GM18858 (cell line): Measurements from ENCODE around the gene POLR3H.

Source experiments
- ATAC-seq: cut with Tn5 transposase; IDR thresholded peaks from one replicate; pipeline ENCODE4 v1.9.1; 2021; ENCODE audit not compliant: unreplicated experiment

Gene POLR3H

DNA sequence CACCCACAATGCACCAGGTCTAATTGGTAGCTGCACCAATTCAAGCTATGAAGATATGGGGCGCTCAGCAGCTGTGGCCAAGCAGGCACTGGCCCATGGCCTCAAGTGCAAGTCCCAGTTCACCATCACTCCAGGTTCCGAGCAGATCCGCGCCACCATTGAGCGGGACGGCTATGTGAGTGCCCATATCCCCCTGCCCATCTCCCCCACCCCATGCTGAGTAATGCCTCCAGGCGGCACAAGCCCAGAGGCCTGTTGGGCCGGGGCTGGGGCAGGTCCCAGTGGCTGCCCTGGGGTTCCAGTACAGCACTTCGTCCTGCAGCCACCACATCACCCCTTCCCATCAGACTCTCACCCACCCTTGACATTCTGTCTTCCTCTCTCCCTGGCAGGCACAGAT is 21.5 kb downstream of the POLR3H start:
- ATAC-seq, result no peak

DNA sequence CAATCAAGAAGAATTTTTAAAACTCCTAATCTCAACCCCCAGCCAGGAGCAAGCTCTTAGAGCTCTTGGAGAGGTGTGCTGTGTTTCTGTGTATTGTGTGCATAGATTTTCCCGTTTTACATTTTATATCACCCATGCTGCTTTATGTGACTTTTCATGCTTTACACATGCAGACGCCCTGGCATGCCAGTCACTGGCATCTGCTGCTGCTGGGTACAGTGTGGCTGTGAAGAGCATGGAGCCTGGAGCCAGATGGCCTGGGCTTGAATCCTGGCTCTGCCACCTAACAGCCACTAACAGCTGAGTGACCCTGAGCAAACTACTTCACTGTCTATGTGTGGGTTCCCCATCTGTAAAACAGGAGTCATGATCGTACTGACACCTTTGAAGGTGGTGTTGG is 23.1 kb downstream of the POLR3H start:
- no peak for ATAC-seq

DNA sequence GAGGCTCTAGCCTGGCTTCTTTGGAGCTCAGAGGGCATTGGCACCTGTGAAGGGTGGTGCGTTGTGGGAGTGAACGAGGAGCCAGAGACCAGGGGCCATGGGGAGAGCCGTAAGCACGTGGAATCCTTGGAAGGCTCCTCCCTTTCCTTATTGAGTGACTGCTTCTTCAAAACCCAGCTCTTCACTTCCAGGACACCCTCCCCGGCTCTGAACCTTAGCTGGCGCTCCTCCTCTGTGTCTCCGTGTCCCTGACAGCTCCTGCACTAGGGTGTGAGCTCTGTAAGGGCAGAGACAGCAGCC is 26.3 kb downstream of the POLR3H start:
- ATAC-seq, result no peak

DNA sequence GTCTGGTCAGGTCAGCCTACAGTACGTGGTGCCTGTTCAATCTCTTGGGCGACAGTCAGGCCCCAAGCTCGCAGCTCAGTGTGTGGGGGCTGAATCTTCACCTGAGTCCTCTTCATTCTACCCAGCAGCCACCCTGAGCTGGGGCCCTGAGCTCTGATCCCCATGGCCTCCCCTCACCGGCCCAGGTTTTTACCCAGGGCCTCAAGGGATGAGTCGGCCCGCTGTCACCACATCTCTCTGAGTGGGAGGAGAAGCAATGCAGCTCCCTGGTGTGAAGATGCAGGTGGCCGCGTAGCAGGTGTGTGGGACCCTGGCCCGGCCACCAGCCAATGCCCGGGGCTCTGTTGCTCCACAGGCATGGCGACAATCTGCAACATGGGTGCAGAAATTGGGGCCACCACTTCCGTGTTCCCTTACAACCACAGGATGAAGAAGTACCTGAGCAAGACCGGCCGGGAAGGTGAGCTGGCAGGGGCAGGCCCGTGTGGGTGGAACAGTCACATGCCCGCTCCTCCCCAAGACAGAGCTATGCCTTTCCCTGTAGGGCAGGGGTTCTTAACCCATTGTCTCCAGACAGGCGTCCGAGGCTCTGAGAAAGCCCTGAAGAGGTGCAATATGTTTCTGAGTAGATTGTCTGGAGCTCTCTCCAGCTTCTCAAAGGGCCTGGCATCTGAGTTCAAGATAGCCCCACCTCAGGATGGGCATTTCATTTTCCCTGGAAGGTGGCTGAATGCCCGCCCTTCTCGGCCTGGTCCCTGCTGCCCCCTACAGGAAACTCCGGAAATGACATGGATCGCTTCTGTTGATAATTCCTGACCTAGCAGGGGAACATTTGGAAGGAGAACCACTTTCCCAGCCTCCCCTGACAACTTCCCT is 26.9 kb downstream of the POLR3H start:
- no peak for ATAC-seq

DNA sequence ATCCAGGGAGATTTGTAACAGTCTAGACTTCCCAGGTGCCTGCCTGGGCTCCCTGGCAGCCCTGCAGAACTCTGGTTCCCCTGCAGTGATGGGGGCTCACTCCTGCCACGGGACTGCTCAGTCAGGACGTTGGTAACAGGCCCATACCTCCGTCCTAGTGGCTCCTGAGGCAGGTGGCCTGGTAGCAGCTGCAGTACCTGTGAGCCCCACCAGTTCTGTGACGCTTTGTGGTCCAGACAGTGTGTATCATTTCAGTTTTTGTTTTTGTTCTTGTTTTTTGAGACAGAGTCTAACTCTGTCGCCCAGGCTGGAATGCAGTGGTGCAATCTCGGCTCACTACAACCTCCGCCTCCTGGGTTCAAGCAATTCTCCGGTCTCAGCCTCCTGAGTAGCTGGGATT is 27.8 kb downstream of the POLR3H start:
- ATAC-seq, result no peak

DNA sequence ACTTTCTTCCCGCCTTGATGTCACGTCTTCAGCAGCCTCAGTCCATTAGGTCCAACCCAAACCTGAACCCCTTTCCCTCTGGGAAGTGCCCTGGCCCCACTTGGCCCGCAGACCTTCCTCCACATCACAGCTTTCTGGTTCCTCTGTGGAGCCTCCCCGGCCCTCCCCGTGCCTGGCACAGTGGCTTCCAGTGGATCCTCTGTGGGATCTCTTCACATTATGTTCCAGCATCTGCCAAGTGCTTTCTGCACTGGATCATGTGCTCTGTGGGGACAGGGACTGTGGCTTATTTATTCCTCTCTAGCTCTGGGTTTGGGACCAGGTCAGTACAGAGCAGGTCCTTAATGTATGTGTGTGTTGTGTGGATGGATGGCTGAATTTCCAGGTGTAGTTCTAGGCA is 30.9 kb downstream of the POLR3H start:
- no peak for ATAC-seq

DNA sequence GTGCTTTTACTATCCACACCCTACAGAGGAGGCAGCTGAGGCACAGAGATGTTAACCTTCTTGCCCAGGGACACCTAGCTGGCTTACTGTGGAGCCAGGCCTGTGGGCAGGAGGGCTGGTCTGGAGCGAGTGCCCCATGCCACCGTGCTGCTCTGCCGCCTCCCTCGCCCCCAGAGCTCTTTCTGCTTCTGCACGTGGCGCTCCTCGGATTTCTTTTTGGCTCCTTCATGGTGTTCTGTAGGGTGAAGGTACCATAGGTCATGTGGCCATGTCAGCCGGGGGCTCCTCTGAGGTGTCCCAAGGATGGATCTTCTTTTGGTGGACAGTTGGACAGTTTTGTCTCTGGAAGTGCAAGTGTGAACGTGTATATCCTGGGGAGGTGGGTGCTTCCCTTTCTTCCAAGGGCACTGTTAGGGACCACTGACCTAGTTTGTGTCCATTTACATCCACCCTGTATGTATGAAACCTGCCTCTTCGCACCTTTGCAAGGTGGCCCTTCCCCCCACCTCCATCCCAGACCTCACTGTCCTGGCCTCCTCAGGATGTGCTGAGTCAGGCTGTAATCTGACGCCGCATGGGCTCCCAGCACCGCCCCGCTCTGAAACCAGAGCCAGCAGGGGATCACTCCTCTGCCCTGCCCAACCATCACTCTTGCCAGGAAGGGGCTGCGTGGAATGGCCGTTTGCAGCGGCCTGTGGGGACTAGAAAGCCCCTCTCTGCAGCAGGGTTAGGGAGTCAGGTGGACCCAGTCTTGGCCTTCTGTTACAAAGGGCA is 31.7 kb downstream of the POLR3H start:
- ATAC-seq, result no peak

DNA sequence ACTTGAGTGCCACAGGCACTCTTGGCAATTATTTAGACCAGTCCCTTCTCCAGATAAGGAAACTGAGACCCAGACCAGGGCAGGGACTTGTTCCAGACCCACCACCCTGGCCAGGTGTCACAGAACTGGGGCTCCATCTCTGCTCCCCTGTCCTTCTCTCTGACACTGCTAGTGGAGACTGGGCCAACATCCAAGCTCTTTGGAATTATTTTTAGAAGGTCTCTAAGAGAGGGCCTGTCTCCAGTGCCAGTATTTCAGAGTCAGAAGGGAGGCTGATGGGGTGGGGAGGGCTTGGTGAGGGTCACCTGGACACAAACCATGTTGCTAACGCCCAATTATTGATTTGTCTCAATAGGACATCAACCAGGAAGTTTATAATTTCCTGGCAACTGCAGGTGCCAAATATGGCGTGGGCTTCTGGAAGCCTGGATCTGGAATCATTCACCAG is 32.7 kb downstream of the POLR3H start:
- no peak for ATAC-seq

DNA sequence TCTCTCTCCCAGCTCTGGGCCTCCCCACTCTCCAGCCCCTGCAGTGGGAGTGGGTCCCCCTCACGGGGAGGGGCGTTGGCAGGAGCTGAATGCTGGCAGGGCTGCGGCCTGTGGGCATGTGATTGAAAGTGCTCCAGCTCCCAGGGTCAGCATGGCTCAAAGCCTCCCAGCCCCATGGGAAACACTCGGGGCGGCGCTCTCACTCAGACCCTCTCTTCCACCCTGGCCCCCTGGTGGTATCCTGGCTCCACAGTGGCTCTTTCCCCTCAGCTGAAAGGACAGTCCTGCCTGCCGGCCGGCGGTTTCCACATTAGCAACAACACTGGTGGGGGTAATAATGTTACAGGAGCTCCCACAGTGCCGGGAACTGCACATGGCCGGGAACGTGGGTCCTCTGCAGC is 35.5 kb downstream of the POLR3H start:
- no peak for ATAC-seq

DNA sequence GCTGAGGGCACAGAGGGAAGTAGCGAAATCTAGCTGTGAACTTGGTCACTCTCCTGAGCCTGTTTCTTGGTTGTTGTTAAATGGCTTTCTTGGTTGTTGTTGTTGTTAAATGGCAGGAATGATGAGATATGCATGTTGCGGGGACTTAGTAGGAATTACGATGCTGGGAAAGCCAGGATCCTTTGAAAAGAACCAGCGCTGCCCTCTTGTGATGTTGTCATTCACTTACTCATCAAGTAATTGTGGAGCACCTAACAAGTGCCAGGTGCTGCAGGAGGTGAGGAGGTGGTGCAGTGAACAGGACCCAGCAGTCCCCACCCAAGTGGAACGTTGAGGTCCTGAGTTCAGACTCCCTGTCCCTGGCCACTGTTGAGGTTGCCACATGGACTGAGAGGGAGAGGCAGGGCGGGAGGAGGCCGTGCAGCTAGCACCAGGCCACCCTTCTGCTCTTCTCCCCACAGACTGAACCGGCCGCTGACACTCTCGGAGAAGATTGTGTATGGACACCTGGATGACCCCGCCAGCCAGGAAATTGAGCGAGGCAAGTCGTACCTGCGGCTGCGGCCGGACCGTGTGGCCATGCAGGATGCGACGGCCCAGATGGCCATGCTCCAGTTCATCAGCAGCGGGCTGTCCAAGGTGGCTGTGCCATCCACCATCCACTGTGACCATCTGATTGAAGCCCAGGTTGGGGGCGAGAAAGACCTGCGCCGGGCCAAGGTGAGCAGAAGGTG is 36.8 kb downstream of the POLR3H start:
- no peak for ATAC-seq

DNA sequence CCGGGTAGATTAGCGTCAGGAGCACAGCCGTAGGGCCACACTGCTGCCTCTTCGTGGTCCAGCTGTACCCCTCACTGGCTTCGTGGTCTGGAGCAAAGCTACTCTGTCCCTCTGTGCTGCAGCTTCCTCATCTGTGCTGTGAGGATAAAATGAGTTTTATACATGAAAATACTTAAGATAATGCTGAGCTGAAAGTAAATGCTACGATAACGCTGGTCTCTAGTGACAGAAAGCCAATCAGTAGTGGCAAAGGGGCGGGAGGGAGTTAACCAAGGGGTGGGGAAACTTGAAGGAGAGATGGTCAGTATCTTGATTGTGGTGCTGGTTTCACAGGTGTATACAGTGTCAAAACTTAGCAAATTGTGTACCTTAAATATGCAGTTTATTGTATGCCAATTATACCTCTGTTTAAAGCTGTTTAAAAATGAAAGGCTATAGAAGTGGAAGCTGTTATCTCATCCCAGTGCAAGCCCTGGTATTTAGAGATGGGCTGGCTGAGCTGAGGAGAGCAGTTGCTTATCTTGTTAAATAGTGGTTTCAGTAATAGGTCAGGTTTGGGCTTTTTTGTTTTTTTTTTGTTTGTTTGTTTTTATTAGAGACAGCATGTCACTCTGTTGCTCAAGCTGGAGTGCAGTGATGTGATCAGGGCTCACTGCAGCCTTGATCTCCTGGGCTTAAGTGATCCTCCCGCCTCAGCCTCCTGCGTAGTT is 38.6 kb downstream of the POLR3H start:
- no peak for ATAC-seq

DNA sequence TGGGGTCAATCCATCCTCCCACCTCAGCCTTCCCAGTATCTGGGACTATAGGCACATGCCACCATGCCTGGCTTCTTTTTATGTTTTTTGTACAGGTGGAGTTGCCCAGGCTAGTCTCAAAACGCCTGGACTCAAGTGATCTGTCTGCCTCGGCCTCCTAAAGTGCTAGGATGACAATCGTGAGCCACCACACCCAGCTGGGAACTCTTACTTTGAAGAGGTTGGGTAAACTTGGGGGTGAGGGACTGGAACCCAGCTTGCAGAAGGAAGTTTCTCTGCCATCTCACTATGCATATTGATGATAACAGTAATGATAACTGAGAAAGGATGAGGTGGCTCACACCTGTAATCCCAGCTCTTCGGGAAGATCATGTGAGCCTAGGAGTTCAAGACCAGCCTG is 39.5 kb downstream of the POLR3H start:
- no peak for ATAC-seq

DNA sequence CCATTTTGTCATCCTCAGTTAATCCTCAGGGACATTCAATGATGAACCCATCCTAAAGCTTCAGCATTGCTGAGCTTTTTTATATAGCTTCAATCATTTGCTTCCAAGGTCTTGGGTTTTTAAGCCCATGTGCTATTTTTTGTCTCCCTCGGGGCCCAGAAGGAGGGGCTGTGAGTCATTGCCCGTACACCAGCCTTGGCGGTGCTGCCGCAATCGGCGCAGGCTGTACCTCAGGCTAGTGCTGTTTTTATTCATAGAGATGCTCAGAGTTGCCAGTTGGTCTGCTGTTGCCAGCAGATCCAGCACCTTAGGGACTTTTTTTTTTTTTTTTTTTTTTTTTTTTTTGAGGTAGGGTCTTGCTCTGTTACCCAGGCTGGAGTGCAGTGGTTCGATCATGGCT is 39.9 kb downstream of the POLR3H start:
- ATAC-seq, result no peak

DNA sequence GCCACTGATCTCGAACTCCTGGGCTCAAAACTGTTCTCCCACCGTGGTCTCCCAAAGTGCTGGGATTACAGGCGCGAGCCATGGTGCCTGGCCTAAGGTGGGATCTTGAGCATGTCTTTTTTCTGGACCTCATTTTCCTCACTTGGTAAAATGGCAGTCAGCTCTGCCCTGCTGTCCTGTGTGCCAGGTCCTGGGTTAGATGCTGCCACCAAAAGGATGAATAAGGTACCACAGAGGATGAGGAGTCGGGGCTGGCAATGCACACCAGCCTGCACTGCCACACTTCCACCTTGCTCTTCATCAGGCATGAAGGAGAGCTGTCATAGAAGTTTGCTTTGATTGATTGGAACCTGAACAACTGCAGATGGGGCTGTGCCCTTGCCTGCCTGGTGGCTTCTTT is 43.1 kb downstream of the POLR3H start:
- ATAC-seq, result no peak

DNA sequence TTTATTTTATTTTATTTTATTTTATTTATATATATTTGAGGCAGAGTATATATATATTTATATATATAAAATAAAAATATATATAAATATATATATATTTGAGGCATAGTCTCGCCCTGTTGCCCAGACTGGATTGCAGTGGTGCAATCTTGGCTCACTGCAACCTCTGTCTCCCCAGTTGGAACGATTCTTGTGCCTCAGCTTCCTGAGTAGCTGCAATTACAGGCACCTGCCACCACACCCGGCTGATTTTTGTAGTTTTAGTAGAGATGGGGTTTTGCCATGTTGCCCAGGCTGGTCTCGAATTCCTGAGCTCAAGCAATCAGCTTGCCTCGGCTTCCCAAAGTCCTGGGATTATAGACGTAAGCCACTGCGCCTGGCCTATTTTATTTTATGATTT is 44.0 kb downstream of the POLR3H start:
- no peak for ATAC-seq

DNA sequence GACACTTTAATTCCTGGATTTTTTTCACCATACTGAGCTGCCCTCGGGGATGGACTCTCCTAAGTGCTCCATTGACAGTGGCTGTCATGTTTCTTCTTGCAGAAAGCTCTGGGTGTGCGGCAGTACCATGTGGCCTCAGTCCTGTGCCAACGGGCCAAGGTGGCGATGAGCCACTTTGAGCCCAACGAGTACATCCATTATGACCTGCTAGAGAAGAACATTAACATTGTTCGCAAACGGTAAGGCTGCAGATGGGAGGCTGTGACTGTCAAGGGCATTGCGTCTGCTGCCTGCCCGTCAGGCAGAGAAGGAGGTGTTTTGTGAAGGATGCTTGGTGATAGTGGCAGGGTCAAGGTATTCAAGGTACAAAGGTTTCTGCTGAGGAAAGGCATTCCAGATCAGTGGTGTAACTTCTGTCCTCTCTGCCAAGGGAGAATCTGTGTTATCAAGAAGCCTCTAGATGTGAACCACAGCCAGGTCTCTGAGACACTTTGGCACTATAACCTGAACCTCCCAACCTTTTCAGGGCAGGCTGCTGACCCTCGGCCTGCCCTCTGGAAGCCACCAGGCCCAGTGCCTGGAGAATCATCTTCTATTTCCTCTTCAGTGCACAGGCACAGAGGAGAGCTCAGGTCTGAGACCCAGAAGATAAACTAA is 44.5 kb downstream of the POLR3H start:
- ATAC-seq, result no peak

DNA sequence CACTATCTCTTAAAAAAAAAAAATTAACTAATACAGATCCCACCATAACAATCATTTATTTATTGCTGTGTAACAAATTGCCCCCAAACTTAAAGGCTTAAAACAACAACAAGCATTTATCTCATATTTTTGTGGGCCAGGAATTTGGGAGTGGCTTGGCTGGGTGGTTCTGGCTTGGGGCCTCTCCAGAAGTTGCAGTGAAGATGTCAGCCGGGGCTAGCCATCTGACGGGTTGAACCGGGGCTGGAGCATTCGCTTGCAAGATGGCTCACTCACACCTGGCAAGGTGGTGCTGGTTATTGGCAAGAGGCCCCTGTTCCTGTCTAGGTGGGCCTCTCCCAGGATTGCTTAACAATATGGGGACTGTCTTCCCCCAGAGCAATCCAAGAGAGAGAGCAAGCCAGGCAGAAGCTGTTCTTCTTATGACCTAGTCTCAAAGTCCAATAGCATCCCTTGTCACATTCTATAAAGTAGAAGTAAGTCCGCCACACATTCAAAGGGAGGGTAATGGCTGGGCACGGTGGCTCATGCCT is 45.9 kb downstream of the POLR3H start:
- ATAC-seq, result no peak

DNA sequence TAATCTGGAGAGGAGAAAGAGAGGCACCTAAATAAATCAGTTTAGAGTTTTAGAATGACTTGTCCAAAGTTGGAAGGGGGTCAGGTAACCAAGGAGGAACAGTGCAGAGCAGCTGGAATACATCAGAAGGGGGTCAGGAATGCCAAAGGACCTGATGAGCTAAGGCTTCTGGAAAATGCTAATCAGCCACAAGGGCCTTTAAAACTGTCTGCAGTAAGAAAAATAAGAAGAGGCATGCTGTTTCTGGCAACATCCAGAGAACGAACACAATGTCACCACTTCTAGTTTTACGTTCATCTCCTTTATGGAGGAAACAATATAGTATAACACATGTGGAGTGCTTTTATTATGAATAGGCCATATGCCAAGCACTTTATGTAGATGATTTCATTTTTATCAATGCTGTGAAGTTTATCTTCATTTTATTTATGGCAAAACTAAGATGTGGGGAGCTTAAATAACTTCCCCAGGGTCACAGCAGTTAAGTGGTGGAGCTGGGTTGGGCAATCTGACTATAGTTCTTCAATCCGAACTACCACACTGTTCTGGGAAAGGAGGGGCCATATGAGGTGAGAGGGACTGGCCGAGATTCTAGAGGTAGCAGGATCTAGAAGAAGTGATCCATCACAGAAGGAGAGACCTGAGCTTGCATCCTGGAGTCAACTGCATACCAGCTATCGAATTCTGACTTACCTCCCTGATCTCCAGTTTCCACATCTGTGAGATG is 52.7 kb downstream of the POLR3H start:
- ATAC-seq, result no peak

DNA sequence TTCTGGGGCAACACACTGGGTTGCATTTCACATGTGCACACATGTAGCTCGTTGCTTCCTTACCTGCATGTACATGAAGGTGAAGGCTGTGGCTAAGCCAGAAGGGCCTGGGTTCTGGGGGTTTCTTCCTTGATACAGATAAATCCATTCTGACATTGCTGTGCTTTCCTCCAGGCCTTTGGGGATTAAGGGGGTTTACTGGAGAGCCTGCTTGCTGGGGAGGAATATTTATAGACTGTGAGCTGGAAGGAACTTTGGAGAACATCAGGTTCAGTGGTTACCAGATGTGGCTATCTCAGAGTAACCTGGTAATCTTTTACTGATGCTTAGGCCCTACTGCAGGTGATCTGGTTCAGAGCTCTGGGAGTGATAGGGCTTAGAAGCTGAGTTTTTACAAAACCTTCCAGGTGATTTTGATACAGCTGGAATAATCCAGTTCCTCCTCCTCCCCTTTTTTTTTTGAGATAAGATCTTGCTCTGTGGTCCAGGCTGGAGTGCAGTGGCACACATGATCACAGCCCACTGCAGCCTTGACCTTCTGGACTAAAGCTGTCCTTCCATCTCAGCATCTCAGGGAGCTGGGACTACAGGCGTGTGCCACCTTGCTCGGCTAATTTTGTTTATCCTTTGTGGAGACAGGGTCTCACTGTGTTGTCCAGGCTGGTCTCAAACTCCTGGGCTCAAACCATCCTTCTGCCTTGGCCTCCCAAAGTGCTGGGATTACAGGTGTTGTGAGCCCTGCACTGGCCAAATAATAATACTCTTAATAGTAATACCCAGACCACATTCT is 55.5 kb downstream of the POLR3H start:
- no peak for ATAC-seq
